AG10803 (cell line): ENCODE results near the gene PHYHD1.
"Not testable (repeated sequence)": the region's sequence is repeated elsewhere in the genome, so short reads cannot be mapped to it uniquely, and the experiment has no call there.

Experiments
- DNase-seq: peaks from one replicate; pipeline ENCODE4 v3.0.0; 2010; ENCODE audit warnings: low read depth
- H3K4me3 ChIP-seq: 2 replicates; pipeline ENCODE4 v1.5.1; 2011; ENCODE audit warnings: mild to moderate bottlenecking, low read length, control low read depth
- TF ChIP-seq, protein P1 (sequence below): conservative IDR thresholded peaks from 2 replicates; pipeline ENCODE4 v1.5.1; 2011; ENCODE audit warnings: mild to moderate bottlenecking, low read length, control low read depth, inconsistent platforms

Gene PHYHD1

DNA sequence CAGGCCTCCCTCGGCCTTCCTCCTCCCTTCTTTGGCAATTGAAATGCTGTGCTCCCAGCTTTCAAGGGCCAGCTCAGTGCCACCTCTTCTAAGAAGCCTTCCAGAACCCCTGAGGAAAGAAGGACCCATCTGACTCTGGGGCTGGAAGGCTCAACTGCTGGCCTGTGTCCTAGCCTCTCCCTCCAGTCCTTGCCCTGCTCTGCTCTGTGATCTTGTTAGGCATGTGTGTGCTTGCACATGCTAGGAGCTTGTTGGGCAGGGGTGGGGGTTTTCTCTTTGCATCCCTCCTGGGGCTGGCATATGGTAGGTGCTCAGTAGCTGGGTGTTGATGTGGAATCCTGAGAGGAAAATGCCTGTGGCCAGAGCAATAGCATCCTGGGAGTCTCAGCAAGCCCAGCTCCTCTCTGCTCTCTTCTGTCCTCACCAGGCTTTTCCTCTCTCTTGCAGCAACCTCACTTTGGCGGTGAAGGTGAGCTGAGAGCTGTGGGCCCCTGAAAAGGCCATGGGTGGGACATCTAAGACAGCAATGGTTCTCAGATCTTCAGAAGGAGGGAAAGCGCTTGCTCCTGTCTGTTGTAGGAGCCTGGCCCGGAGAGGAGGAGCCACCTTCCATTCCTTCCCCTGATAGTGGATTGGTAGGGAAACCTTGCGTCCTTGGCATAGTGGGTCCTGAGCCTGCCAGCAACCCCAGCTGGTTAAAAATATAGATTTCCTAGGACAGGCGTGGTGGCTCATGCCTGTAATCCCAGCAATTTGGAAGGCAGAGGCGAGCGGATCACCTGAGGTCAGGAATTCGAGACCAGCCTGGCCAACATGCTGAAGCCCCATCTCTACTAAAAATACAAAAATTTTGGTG, 16.8 kb downstream of the PHYHD1 start:
- no peak overlapping the region for H3K4me3 ChIP-seq
- no peak for DNase-seq
- TF ChIP-seq, protein P1, sequence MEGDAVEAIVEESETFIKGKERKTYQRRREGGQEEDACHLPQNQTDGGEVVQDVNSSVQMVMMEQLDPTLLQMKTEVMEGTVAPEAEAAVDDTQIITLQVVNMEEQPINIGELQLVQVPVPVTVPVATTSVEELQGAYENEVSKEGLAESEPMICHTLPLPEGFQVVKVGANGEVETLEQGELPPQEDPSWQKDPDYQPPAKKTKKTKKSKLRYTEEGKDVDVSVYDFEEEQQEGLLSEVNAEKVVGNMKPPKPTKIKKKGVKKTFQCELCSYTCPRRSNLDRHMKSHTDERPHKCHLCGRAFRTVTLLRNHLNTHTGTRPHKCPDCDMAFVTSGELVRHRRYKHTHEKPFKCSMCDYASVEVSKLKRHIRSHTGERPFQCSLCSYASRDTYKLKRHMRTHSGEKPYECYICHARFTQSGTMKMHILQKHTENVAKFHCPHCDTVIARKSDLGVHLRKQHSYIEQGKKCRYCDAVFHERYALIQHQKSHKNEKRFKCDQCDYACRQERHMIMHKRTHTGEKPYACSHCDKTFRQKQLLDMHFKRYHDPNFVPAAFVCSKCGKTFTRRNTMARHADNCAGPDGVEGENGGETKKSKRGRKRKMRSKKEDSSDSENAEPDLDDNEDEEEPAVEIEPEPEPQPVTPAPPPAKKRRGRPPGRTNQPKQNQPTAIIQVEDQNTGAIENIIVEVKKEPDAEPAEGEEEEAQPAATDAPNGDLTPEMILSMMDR, result no peak

DNA sequence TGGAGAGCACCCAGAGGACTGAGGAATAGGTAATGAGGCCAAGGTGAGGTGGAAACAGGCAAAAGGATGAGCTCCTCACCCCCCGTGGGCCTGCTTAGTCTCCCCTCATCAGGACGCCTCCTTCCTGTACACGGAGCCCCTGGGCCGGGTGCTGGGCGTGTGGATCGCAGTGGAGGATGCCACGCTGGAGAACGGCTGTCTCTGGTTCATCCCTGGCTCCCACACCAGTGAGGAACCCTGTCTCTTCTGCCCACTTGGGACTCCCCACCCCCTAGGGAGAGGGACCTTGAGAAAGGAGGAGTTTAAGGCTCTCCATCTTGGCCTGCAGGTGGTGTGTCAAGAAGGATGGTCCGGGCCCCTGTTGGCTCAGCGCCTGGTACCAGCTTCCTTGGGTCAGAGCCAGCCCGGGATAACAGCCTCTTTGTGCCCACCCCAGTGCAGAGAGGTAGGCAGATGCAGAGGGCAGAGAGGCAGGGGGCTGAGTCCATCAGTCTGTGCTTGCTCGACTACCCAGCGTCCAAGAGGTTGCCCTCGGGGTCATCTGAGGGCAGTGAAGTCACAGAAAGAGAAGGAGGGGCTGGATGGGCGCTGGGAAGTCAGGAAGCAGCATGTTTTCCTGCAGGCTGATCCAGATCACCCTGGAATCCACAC, 19.6 kb downstream of the PHYHD1 start:
- TF ChIP-seq, protein P1, result no peak
- DNase-seq, result no peak
- H3K4me3 ChIP-seq, result no peak overlapping the region

GRCh38 chr9:128940946-128941755, 20.4 kb downstream of the PHYHD1 start:
- H3K4me3 ChIP-seq, result no peak overlapping the region
- no peak for DNase-seq
- TF ChIP-seq, protein P1, result no peak

GRCh38 chr9:128943832-128944620, 23.2 kb downstream of the PHYHD1 start:
- TF ChIP-seq, protein P1, result no peak
- no peak for DNase-seq
- no peak overlapping the region for H3K4me3 ChIP-seq

DNA sequence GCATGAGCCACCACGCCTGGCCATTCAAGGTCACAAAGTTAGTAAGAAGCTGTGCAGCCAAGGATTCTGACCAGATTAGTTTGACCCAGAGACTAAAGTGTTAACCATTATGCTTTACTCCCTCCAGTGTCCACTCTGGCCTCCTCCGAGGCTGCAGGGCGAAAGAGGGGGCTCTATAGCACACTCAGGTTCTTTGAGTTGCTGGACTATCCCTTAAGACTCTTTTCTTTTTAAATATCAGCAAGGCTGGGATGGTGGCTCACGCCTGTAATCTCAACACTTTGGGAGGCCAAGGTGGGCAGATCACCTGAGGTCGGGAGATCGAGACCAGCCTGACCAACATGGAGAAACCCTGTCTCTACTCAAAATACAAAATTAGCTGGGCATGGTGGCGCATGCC, 24.2 kb downstream of the PHYHD1 start:
- not testable (repeated sequence) for H3K4me3 ChIP-seq, DNase-seq

- no peak overlapping the region; the same call in 1 of the 2 replicates for H3K4me3 ChIP-seq
- DNase-seq, result no peak
- TF ChIP-seq, protein P1, result no peak
These were observed 25.2 kb downstream of the PHYHD1 start for GRCh38 chr9:128945798-128946501.
